ENCODE data around the gene CCNJL.

The CCNJL gene

DNA sequence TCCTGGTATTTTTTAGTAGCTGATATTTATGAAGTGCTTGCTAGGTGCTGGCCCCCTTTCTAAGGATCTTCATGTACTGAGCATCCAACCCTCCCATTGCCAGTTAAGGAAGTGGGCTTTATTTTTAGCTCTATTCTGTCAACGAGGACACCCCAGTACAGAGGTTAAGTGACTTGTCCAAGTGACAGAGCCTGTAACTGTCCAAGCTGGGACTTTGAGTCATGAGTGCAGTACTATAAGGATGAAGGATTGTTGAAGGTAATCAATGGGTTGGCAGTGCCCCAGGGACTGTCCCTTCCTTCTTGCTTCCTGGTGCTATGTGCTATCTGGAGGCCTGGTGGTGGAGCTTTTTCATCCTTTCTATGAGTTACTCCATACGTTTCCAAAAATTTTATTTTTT lies 101.0 kb downstream of the CCNJL start:
- no peak for DNase-seq

DNA sequence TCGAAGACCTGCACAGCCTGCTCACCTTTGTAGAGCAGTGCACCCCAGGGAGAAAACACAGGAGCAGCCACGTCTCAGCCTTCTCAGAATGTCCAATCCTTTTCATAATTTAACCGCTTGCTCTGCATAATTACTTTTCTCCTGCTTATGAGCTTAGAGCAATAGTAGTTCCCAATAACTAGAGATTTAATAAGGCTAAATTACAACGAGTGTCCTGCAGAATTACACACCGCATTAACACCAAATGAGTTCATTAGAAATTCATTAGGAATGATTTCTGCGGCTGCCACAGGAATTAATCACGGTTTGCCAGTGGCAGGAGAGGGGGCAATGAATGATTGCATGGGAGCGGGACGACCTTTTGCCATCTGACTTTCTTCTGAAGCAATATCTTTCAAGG lies 101.8 kb downstream of the CCNJL start:
- no peak for DNase-seq

DNA sequence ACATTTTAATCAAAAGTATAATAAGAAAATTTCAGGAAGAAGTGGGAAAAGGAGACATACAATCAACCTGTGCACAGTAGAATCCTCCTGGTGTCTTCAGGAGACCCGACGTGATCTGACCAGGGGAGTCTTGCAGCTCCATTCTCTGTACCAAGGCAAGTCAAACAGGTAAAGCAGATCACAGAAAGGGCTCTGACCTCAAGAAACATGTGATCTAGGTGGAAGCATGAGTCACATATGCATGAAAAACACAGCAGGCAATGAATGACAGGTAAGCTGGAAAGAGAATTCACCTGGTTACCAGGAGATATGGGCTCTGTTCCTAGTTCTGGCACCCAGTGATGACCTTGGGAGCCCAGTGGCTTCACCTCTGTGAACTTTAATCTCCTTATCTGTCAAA lies 102.4 kb downstream of the CCNJL start:
- no peak for DNase-seq

DNA sequence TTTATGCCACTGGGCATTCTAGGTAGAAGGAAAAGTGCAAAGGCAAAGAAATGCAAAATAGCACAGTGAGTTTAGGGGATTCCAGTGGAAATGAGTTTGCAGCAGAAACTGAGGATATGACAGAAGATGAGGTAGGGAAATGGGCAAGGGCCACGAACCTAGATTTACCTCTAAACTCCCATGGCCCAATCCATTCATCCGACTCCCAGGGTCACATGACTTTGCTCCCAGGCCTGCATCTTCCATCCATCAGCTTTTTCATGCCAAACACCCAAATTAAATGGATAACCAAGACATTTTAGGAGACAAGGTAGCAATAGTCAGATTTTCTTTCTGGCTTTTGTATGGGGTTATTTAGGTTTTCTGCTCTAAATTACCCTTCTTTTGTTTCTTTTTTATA lies 105.3 kb downstream of the CCNJL start:
- no peak for DNase-seq
